HG03060 (cell line): ENCODE results near the gene YY1.
A peak's percentile ranks its signal among the peaks of the same experiment; 100 is the strongest.

Experiments used
- ATAC-seq: cut with Tn5 transposase; IDR thresholded peaks from one replicate; pipeline ENCODE4 v1.9.1; 2021; ENCODE audit warnings: low read depth, moderate number of reproducible peaks; ENCODE audit not compliant: unreplicated experiment

YY1 gene

DNA sequence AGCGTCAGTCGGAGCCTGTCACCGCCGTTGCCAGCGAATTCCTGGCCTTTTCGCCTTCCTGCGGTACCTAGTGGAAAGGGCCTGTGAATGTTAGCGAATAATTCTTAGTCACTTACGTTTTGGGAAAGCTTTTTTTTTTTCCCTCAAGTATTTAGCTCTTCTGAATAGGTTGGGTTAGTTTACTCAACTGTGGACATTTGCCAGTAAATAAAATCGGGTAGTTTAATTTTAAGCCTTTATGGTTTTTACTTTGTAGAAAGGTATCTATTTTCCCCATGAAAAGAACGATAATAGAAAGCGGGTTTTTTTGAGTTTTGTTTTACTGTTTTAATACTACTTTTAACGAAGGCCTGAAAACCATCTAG lies 1.7 kb downstream of the YY1 start:
- ATAC-seq = no peak

DNA sequence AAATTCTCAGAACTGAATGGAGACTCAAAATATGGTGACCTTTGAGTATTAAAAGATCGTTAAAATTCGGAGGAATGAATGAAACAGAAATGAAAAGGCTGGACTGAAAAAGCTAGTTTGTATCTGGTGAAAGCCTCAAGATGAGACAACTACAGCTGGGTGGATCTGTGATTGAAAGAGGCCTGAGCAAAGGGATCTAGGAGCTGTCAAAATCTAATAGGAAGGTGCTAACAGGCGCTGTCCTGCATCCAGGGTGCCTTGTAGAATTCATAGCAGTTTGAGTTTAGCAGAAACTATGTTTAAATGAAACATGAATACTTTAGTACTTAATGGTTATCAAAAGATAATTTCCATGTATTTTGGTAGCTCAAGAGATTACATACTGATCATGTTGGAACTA lies 2.3 kb downstream of the YY1 start:
- no peak for ATAC-seq

- ATAC-seq = no peak
These were observed 4.1 kb downstream of the YY1 start for GRCh38 chr14:100243020-100243419.

DNA sequence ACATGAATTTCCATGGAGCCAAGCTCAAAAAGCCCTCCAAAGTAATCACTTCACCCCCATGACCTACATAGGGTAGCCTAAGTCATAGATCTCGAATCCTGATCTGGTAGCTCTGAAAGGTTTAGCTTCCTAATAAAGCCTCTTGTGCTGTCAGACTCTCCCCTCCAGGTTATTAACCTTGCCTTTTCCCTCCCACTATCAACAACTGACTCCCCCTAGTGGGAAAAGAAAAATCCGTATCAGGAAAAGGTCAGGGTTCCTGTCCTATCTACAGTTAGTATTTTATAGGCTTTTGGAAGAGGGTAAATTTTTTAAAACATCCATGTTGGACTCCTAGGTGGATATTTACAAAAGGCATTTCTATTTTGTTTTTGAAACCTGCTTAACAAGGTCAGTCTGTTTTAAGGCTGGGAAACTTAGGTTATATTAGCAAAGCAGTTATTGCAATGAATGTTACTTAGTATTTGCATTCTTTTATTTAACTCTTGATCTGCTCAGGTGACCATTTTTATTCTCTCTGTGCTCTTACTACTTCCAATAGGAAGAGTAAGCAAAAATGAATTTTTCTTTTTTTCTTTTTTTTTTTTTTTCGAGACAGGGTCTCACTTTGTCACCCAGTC lies 8.0 kb downstream of the YY1 start:
- no peak for ATAC-seq

DNA sequence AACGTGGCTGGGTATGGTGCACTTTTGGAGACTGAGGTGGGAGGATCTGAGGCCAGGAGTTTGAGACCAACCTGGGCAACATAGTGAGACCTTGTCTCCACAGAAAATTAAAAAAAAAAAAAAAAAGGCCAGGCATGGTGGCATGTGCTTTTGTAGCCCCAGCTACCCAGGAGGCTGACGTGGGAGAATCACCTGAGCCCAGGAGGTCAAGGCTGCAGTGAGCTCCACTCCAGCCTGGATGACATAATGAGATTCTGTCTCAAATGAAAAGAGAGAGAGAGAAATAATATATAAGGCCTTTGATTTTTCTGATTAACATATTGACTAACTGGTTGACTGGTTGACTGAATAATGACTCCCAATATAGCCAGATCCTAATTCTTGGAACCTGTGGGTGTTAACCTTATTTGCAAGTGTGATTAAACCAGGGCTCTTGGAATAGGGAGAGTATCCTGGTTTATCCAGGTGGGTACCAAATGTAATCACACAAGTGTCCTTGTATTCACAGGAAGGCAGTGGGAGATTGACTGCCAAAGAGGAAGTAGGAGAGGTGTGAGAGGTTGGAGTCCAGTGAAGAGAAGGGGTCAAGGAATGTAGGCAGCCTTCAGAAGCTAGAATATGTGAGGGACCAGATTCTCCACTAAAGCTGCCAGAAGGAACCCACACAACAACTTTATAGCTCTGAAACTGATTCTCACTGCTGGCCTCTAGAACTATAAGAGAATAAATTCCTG lies 12.0 kb downstream of the YY1 start:
- ATAC-seq = no peak

- no peak for ATAC-seq
These were observed 13.7 kb downstream of the YY1 start for GRCh38 chr14:100252684-100253083.

- ATAC-seq = peak; percentile 71
These were observed 17.5 kb downstream of the YY1 start for GRCh38 chr14:100256339-100256895.

DNA sequence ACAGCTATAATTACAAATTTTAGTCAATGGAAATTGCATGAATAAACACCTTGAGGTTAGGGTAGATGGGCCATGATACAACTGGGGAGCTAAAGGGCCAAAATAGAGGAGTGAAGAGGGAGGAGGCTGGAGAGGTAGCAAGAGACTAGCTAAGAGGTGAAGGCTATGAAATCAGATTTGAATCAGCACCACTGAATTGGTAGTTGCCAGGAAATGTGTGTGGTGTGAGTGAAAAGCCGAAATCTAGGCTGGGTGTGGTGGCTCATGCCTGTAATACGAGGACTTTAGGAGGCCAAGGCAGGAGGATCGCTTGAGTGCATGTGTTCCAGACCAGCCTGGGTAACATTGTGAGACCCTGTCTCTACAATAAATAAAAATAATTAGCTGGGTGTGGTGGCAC lies 22.7 kb downstream of the YY1 start:
- no peak for ATAC-seq

- ATAC-seq = no peak
These were observed 23.6 kb downstream of the YY1 start for GRCh38 chr14:100262545-100262944.

- no peak for ATAC-seq
These were observed 24.2 kb downstream of the YY1 start for GRCh38 chr14:100263141-100263540.

DNA sequence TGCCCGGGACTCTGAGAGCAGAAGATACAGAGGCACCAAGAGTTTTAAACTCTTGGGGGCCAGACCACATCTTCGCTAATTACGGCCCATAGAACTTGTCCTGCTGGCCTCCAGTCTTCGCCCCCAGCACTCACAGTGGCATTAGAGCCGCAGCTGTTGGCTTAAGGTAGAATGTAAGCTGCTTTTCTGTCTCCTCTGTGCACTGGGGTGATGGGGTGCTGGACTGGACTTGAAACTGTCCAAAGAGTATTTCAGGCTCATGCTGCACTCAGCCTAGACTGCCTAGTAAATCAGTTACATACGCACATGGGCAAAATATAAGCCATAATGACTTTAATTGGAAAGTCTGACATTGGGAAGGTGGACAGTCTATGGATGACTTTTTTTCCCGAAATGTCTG lies 29.0 kb downstream of the YY1 start:
- no peak for ATAC-seq

DNA sequence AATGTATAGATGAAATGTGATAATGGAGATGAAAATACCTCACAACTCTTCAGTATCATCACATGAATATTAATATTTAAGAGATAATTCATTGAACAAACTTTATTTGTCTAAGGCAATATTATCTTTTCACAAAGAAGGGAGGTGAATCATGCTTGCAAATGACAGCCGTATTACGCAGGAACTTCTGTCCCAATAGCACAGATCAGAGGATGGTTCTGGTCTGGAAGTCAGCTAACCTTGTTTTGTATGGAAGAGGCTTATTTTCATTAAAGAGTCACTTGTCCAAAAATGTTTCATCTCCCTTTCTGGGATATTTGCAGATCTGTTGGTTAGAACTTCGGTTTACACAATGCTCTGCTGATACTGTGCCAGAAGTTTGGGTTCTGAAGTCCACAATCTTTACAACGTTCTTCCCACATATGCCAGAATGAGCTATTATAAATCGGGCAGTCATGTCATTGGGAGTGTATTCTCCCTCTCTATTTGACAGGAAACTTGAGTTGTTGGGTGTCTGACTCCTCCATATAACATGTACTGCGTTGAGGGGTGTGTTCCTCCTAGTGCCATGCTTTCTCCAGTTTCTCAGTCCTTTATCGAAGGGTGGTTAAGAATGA lies 29.8 kb downstream of the YY1 start:
- ATAC-seq = no peak

- ATAC-seq = no peak
These were observed 32.4 kb downstream of the YY1 start for GRCh38 chr14:100271247-100271939.

DNA sequence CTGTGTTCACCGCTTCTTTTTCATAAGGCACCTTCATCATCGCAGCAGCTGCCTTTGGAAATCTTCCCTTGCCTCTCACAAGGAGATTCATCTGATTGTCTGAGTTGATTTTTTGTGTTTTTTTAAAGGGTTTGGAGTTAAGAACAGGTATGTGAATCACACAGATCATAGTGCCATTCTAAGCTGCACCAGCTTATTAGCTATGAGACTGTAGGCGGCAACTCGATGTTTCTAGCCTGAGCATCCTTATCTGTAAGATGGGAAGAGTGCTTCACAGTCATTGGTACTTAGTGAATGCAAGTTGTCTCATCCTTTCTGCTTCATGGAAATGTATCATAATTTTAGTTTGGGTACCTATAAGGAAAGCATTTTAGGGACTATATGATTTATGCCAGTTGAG lies 35.3 kb downstream of the YY1 start:
- ATAC-seq = no peak

GRCh38 chr14:100275214-100275613 lies 36.3 kb downstream of the YY1 start:
- ATAC-seq = no peak

DNA sequence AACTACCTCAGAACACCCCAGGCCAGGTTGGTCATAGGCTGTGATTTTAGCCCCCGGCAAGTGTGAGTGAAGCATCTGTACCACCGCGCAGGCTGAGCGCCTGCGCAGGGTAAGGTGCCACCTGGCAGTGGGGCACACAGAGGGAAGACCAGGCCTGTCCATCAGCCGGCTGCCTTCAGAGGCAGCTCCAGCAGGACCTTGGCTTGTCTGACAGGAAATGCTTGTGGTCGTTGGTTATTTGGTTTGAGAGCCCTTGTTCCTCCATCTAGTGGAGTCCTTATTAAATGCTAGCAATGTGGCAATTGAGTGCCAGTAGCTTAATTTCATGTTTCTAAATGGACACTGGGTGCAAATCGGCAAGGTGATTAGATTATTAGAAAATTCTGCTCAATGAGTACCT lies 39.8 kb downstream of the YY1 start:
- ATAC-seq = no peak

- no peak for ATAC-seq
These were observed 40.2 kb downstream of the YY1 start for GRCh38 chr14:100279133-100279532.

- no peak for ATAC-seq
These were observed 40.6 kb downstream of the YY1 start for GRCh38 chr14:100279563-100279962.

DNA sequence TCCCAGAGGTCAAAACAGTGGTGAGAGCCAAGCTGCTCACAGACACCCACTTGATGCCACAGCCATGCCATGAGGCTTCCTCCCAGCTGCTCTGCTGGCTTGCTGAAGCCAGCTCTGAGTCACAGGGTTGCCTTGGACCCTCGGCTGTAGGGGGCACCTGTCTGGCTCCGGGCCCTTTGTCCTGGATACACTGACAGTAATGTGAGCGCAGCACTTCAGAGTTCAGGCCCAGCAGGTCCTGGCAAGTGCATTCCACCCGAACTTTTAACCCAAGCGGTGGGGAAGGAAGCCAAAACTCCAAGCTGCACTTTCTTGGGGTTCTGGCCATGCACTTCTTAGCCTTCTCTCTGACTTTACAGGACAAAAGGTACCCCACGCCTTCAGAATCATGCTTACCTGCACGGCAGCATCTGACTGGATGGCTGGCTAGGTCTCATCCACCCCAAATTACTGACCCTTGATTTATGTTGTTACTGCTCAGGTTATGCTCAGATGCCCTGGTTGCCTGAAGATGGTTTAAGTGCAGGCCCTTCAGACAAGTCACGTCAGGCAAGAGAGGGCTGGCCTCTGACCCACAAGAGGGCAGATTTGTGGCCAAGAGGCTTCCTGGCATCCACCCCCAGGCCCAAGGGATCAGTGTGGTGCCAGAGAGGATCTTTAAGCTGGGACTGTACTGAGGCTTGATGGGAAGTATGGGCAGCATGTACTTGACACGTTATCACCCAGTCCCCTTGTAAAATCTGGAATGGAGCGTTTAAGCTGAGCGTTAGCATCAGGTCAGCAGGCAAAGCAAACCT lies 42.5 kb downstream of the YY1 start:
- ATAC-seq = no peak

DNA sequence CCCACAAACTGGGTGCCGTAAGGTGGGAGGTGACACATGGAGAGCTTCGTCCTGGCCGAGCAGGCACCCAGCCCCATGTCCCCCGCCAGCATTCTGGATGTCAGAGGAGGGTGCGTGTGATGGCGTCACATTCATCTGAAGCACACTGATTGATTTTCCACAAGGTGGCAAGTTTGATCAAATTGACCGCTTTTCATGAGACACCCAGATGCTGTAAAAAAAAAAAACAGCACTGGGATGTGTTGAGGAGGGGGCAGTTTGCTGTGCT lies 43.1 kb downstream of the YY1 start:
- no peak for ATAC-seq
